ENCODE data around the gene FTCDNL1.

FTCDNL1 gene

GRCh38 chr2:199810422-199811171, 40.4 kb downstream of the FTCDNL1 start:
- no peak overlapping the region for H3K4me3 ChIP-seq (ENCODE audit: low read depth, low read length)
- TF ChIP-seq, protein P1, sequence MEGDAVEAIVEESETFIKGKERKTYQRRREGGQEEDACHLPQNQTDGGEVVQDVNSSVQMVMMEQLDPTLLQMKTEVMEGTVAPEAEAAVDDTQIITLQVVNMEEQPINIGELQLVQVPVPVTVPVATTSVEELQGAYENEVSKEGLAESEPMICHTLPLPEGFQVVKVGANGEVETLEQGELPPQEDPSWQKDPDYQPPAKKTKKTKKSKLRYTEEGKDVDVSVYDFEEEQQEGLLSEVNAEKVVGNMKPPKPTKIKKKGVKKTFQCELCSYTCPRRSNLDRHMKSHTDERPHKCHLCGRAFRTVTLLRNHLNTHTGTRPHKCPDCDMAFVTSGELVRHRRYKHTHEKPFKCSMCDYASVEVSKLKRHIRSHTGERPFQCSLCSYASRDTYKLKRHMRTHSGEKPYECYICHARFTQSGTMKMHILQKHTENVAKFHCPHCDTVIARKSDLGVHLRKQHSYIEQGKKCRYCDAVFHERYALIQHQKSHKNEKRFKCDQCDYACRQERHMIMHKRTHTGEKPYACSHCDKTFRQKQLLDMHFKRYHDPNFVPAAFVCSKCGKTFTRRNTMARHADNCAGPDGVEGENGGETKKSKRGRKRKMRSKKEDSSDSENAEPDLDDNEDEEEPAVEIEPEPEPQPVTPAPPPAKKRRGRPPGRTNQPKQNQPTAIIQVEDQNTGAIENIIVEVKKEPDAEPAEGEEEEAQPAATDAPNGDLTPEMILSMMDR (IDR thresholded peaks at IDR 0.05; ENCODE audit: low read depth, low read length) = no peak
- no peaks in the 10 kb centered on the region for H3K36me3 ChIP-seq
- no peaks in the 10 kb centered on the region for H3K9me3 ChIP-seq (ENCODE audit: severe bottlenecking)
- no peak for DNase-seq
- H3K27ac ChIP-seq = no peak overlapping the region
- H3K27me3 ChIP-seq (ENCODE audit: insufficient read depth, low read depth, severe bottlenecking) = no peaks in the 10 kb centered on the region

GRCh38 chr2:199807966-199808365, 43.0 kb downstream of the FTCDNL1 start:
- Histone ChIP-seq H3K4me3 (ENCODE audit: low read depth, low read length) (no peak overlapping the region), H3K27ac (no peak overlapping the region), H3K27me3 (ENCODE audit: insufficient read depth, low read depth, severe bottlenecking) (no peaks in the 10 kb centered on the region), H3K9me3 (ENCODE audit: severe bottlenecking) (no peaks in the 10 kb centered on the region), H3K36me3 (no peaks in the 10 kb centered on the region)
- no peak for DNase-seq
- TF ChIP-seq, protein P1 (IDR thresholded peaks at IDR 0.05; ENCODE audit: low read depth, low read length) = no peak

DNA sequence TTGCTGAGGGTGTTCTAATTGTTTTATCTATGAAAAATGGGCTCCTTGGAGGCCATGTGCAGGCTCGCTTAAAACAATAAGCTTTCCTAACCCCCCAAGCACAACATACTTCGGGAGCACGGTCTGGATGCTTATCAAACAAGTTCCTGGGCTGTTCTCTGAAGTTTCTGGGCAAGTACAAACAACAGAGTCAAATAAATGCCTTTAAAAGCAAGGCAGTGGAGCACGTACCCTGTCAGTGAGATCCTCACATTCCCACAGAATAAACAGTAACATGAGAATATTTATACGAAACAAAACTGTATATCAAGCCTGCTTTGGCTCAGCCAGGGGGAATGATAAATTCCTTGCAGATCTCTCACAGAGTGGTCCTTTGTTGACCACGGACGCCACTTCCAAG, 44.8 kb downstream of the FTCDNL1 start:
- Histone ChIP-seq H3K9me3 (ENCODE audit: severe bottlenecking) (no peaks in the 10 kb centered on the region), H3K36me3 (no peaks in the 10 kb centered on the region), H3K27ac (no peak overlapping the region), H3K4me3 (ENCODE audit: low read depth, low read length) (no peak overlapping the region), H3K27me3 (ENCODE audit: insufficient read depth, low read depth, severe bottlenecking) (no peaks in the 10 kb centered on the region)
- no peak for DNase-seq
- TF ChIP-seq, protein P1 (IDR thresholded peaks at IDR 0.05; ENCODE audit: low read depth, low read length) = no peak

DNA sequence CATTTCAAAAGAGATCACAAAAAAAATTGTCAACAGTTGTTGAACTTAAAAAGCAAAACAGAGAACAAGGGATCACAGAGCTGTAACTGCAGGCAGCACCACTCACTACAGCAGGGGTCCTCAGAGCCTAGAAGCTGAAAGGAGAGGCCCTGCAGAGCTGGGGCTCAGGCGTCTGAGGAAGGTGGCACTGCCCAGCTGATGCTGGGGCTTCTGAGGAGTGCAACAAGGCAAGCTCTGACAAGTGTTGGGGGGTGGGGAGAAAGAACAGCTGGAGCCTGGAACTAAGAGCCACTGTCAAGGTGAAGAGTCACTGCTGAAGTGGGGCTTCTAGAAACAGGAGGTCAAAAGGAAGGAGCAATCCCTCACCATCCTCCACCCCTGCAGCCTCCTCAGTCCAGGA, 46.2 kb downstream of the FTCDNL1 start:
- TF ChIP-seq, protein P1 (IDR thresholded peaks at IDR 0.05; ENCODE audit: low read depth, low read length) = no peak
- Histone ChIP-seq H3K9me3 (ENCODE audit: severe bottlenecking) (no peaks in the 10 kb centered on the region), H3K4me3 (ENCODE audit: low read depth, low read length) (no peak overlapping the region), H3K27ac (no peak overlapping the region), H3K27me3 (ENCODE audit: insufficient read depth, low read depth, severe bottlenecking) (no peaks in the 10 kb centered on the region), H3K36me3 (no peaks in the 10 kb centered on the region)
- no peak for DNase-seq

GRCh38 chr2:199798831-199799580, 52.0 kb downstream of the FTCDNL1 start:
- no peak for DNase-seq
- no peaks in the 10 kb centered on the region for H3K36me3 ChIP-seq
- TF ChIP-seq, protein P1 (IDR thresholded peaks at IDR 0.05; ENCODE audit: low read depth, low read length) = no peak
- no peaks in the 10 kb centered on the region for H3K27me3 ChIP-seq (ENCODE audit: insufficient read depth, low read depth, severe bottlenecking)
- no peaks in the 10 kb centered on the region for H3K9me3 ChIP-seq (ENCODE audit: severe bottlenecking)
- H3K4me3 ChIP-seq (ENCODE audit: low read depth, low read length) = no peak overlapping the region
- H3K27ac ChIP-seq = no peak overlapping the region

All from WERI-Rb-1 (cell line).